Smooth muscle cell of the umbilical artery (primary cell): Measurements from ENCODE around the gene SERPINI2. TPM values are rescaled to one million over a fixed set of nuclear protein-coding genes. Genes with fewer than 3 reads are reported as not detected.

Experiments used
- total RNA-seq: library from RNA; depleted of rRNA; stranded (reverse); fragments of >200 nt; gene quantifications from 2 replicates; pipeline ENCODE4 v1.2.3, GENCODE V29; 2014

The SERPINI2 gene, protein sequence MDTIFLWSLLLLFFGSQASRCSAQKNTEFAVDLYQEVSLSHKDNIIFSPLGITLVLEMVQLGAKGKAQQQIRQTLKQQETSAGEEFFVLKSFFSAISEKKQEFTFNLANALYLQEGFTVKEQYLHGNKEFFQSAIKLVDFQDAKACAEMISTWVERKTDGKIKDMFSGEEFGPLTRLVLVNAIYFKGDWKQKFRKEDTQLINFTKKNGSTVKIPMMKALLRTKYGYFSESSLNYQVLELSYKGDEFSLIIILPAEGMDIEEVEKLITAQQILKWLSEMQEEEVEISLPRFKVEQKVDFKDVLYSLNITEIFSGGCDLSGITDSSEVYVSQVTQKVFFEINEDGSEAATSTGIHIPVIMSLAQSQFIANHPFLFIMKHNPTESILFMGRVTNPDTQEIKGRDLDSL
- total RNA-seq: not detected in 2 replicates

DNA sequence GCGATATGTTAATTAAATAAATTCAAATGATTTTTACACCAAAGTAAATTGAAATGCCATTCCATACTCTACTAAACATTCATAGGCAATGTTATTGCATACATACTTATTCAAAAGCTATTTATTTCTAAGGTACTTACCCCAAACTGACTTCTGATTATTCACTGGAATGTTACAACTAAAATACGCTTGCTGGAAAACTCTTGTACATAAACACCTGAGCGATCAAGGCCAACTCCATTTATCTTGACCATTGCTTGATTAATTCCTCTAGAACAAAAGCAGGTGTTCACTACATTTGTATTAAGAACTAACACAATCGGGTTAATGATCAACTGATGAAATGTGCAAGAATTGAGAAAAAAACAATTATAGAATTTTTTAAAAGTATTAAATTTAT, at the start of gene SERPINI2:
Gene SERPINI2, minus strand, starts transcription at position 180 of the 400 bp plus-strand sequence. CDS start 2,208 bp downstream, outside the sequence.

Other genes with a start within 250 kb of the SERPINI2 start
- gene ZBBX, start 93.7 kb downstream of the SERPINI2 start, total RNA-seq: under 0.01 and 0.32 TPM in 2 replicates
- gene WDR49, start 179.9 kb upstream of the SERPINI2 start, total RNA-seq: 0.09 TPM in 1 of 2 replicates, not detected in the other